ENCODE measurements around the gene HOOK2. TPM values are rescaled to one million over a fixed set of nuclear protein-coding genes. Genes with fewer than 3 reads are reported as not detected.

The HOOK2 gene
- total RNA-seq, 3 donors from 2014 or later (not counting 1 experiment from before 2014, with no cell fraction given) = 13.3 to 15.3 (median 13.9) TPM

GRCh38 chr19:12778017-12778904, 2.9 kb upstream of the HOOK2 start:
- Mint-ChIP-seq H3K4me1 (peaks cover 16 to 36% of the 10 kb centered on the region in 2 donors), H3K9me3 (no peaks in the 10 kb centered on the region), H3K36me3 (no peaks in the 10 kb centered on the region), H3K4me3 (peak overlapping the region; percentile 86), H3K27ac (peak overlapping the region; percentile 83 to 90), H3K27me3 (ENCODE audit: low read depth in 2 of 2) (no peaks in the 10 kb centered on the region)
- no peak for ATAC-seq
- Histone ChIP-seq H3K27ac (ENCODE audit: low read length) (peak overlapping the region; percentile 85), H3K4me3 (ENCODE audit: low read length) (peak overlapping the region; percentile 65), H3K4me1 (ENCODE audit: control insufficient read depth, insufficient read depth, low read length) (peaks cover 62% of the 10 kb centered on the region), H3K9me3 (ENCODE audit: control insufficient read depth, insufficient read depth, low read length) (no peaks in the 10 kb centered on the region), H3K27me3 (ENCODE audit: control insufficient read depth, insufficient read depth, low read length) (no peaks in the 10 kb centered on the region), H3K36me3 (ENCODE audit: control insufficient read depth, insufficient read depth, low read length) (no peaks in the 10 kb centered on the region)
- TF ChIP-seq CTCF (IDR thresholded peaks at IDR 0.05) = no peak
- DNase-seq = peak; percentile 43 to 67
- 5% methylated on average over 37 of the region's 44 CpGs for WGBS (ENCODE audit: insufficient coverage)
- intact Hi-C loops (cut with micrococcal nuclease) = no loop called here

- 12% methylated on average over 43 of the region's 43 CpGs for WGBS (ENCODE audit: insufficient coverage)
- ATAC-seq (peak; percentile 25 to 40 (median 30)), DNase-seq (peak; percentile 83 to 90)
- no peaks in the 10 kb centered on the region for H3K36me3 Mint-ChIP-seq
- TF ChIP-seq CTCF (IDR thresholded peaks at IDR 0.05) = peak; percentile 96
- H3K4me1 Mint-ChIP-seq = peaks cover 16 to 36% of the 10 kb centered on the region in 2 donors
- H3K4me3 ChIP-seq (ENCODE audit: low read length) = peak overlapping the region; percentile 65
- no peaks in the 10 kb centered on the region for H3K27me3 ChIP-seq (ENCODE audit: control insufficient read depth, insufficient read depth, low read length)
- peak overlapping the region; percentile 85 for H3K27ac ChIP-seq (ENCODE audit: low read length)
- H3K9me3 ChIP-seq (ENCODE audit: control insufficient read depth, insufficient read depth, low read length) = no peaks in the 10 kb centered on the region
- H3K36me3 ChIP-seq (ENCODE audit: control insufficient read depth, insufficient read depth, low read length) = no peaks in the 10 kb centered on the region
- H3K9me3 Mint-ChIP-seq = no peaks in the 10 kb centered on the region
- intact Hi-C loops (cut with micrococcal nuclease) = loop anchor here (1.0 kb wide), 1 partner anchor 19 kb away; no protein-coding TSS in a partner anchor
- no peaks in the 10 kb centered on the region for H3K27me3 Mint-ChIP-seq (ENCODE audit: low read depth in 2 of 2)
- peaks cover 54% of the 10 kb centered on the region for H3K4me1 ChIP-seq (ENCODE audit: control insufficient read depth, insufficient read depth, low read length)
- H3K4me3 Mint-ChIP-seq = peak overlapping the region; percentile 86
- H3K27ac Mint-ChIP-seq = peak overlapping the region; percentile 83 to 90
These were observed 2.1 kb upstream of the HOOK2 start for GRCh38 chr19:12777217-12778016.

GRCh38 chr19:12773571-12773970, 1.8 kb downstream of the HOOK2 start:
- Mint-ChIP-seq H3K27me3 (ENCODE audit: low read depth in 2 of 2) (no peaks in the 10 kb centered on the region), H3K9me3 (no peaks in the 10 kb centered on the region), H3K4me3 (peak overlapping the region; percentile 54), H3K27ac (no peak overlapping the region), H3K36me3 (no peaks in the 10 kb centered on the region), H3K4me1 (peaks cover 10 to 18% of the 10 kb centered on the region in 2 donors)
- intact Hi-C loops (cut with micrococcal nuclease) = no loop called here
- ATAC-seq (no peak), DNase-seq (peak in 1 of 2 donors; percentile 38)
- Histone ChIP-seq H3K27me3 (ENCODE audit: control insufficient read depth, insufficient read depth, low read length) (no peaks in the 10 kb centered on the region), H3K27ac (ENCODE audit: low read length) (no peak overlapping the region), H3K9me3 (ENCODE audit: control insufficient read depth, insufficient read depth, low read length) (no peaks in the 10 kb centered on the region), H3K36me3 (ENCODE audit: control insufficient read depth, insufficient read depth, low read length) (no peaks in the 10 kb centered on the region), H3K4me3 (ENCODE audit: low read length) (no peak overlapping the region), H3K4me1 (ENCODE audit: control insufficient read depth, insufficient read depth, low read length) (peaks cover 28% of the 10 kb centered on the region)
- TF ChIP-seq CTCF (IDR thresholded peaks at IDR 0.05) = no peak
- 96% methylated on average over 2 of the region's 2 CpGs for WGBS (ENCODE audit: insufficient coverage)
